HG03280 (cell line): ENCODE data around the gene PGM1.

Source experiments
- ATAC-seq: cut with Tn5 transposase; IDR thresholded peaks from one replicate; pipeline ENCODE4 v1.9.1; 2021; ENCODE audit warnings: mild to moderate bottlenecking, moderate library complexity; ENCODE audit not compliant: unreplicated experiment

Gene PGM1

DNA sequence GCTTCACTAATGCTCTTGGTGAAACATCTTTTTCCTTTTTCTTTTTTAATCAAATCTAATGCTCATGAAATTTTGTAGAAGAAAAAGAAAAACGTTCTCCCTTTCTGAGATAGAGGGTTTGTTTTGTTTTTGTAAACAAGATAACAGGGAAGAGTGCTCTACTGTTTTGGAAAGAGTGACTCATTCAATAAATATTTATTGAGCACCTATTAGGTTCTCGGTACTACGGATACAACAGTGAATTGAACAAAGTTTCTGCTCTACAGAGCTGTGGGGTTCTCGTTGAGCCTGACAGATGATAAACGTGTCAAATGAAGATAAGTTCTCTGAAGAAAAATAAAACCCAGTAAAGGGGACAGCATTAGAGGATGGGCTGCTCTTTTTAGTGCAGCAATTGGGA, 7.0 kb downstream of the PGM1 start:
- ATAC-seq: no peak

DNA sequence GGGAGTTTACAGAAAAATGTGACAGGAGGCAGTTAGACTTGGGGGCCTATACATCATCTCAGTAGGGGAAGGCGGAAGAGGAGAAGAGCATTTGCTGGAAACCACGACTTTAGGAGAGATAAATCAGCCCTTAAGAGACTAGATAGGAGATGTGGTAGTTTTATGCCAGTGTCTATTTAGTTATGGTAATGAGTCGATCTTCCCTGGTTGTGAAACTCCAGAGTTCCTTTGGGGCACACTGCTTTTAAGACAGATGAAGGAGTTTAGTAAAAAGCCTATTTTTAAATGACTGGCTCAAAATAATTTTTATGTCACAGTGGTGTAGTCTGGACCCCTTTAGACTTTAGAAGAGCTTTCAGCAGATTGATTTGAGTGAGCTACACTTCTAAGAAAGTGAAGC, 7.8 kb downstream of the PGM1 start:
- ATAC-seq: no peak

DNA sequence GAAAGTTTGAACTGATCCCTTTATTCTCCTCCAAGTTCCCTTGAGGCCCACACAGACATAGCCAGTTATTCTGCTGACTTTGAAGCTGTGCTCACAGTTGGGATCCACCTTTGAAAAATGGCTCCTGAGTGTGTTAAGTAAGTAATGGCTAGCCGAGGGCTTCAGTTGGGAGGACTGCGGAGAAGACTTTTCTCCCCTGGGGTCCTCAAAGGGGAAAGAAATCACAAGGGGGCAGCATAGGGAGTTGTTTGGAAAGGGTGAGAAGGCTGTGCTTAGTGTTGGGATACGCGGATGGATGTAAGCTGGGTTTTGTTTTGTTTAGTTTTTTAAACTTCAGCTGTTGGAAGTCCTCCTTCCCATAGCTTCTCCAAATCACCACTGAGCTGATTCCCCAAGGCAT, 8.3 kb downstream of the PGM1 start:
- ATAC-seq: no peak

DNA sequence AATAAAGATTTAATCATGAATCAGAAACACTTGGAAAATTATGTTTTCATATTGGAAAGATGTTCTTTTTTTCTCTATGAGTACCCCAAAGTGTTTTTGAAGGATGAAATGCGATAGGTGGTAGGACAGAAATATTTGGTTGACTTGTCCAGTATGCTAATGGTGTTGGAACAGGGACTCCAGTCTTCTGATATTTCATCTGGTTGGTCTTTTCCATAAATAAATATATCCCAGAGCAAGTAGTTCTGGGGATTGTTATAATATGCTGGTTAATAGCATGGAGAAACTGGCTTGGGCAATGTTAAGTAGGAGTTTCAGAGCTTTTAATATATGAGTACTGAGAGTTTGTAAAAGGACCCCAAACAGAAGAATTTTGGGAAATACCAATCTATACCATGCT, 8.7 kb downstream of the PGM1 start:
- ATAC-seq: no peak

DNA sequence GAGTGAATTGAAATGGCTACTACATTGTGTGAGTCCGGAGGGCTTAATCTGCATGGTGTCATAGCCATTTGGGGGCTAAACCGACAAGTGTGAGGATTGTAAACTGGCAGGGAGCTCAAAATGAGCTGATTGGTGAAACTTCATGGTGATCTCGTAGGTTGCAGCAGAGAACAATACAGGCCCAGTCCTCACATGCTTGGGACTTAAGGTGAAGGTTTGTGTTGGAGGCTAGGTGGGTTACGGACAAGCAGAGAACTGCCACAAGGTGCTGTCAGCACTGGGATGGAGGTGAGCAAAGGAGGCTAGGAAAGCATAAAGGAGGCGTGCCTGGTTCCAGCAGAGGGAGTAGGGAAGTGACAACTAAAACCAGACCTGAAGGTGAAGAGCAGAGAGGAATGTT, 9.4 kb downstream of the PGM1 start:
- ATAC-seq: no peak

DNA sequence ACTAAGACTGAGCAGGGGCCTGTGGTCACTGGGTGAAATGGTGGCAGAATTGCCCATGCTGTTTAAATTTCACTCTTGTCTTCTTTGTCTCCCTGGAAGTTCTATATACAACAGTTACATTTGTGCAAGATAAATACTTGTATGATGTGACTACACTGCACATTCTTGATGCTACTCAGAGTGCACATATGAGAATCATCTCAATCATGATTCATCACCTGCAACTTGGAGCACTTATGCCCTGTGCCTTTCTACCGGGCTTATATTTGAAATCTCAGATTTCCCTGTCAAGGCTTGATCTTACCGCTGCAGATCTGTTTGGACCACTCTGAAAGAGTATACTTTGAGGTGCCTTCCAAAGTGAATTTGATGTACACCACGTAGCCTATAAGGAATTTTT, 10.6 kb downstream of the PGM1 start:
- no peak for ATAC-seq

DNA sequence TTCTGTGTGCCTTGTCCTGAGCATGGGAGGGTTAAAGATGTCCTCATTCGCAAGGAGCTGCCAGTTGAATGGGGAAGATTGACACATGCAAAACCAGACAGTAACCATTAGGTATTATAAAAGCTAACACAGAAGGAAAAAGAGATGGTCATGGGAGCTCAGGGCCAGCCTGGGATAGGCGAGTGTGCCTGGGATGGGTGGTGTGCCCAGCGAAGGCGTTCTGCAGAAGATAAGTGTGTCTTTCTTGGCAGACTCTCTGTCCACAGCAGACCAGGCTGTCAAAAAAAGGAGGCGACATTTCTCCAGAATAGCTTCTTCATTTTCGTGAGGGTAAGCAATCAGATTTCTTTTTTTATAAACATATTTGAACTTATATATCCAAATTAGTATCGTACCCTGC, 14.1 kb downstream of the PGM1 start:
- ATAC-seq: no peak

DNA sequence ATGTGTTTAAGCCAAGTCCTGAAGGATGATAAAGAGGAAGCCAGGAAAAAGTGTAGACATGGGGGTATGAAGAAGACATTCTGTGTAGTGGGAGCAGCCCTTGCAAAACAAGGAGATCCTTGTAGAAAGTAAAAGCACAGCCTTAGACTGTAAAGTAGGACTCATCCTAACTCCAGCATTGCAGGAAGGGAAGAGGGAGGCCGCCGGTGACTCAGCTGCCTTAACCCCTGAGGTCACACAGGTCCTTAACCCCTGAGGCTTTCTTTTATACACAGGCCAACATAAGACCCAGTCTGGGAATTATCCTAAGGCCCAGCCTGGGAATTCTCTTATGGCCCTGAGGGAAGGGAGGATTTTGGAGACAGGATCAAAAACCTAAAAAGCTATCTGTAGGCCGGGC, 18.0 kb downstream of the PGM1 start:
- ATAC-seq: no peak

DNA sequence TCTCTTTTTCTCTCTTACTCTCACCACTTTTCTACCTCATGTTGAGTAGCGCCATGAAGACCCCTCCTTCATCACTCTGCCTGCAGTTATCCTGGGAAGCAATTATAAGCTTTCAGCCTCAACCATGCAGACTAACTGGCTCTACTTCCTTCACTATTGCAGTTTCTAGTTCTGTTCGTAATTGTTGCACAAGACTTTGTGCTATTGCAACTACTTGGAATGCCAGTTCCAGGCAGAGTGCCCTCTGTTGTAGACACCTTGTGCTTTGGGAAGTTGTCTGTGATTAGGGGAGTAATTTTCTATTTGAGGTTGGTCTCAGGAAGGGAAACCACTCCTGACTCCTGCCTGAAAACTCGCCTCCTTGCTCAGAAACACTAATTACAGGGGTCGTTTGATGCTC, 19.4 kb downstream of the PGM1 start:
- ATAC-seq: no peak

DNA sequence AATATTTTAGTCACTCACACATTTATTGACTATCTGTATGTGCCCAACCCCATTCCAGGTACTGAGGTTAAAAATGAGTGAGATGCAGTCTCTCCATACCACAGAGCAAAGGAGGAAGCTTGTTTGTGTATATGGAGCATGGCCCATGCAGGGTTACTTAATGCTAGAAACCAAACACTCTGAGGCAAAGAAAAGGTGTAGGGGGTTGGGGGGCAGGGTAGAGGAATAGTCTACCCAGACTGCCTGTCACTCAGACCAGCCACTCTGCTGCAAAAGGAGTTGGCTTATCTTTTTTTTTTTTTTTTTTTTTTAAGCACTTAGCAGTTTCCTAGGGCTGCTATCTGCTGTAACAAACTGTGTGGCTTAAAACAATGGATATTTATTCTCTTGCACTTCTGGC, 19.8 kb downstream of the PGM1 start:
- no peak for ATAC-seq

DNA sequence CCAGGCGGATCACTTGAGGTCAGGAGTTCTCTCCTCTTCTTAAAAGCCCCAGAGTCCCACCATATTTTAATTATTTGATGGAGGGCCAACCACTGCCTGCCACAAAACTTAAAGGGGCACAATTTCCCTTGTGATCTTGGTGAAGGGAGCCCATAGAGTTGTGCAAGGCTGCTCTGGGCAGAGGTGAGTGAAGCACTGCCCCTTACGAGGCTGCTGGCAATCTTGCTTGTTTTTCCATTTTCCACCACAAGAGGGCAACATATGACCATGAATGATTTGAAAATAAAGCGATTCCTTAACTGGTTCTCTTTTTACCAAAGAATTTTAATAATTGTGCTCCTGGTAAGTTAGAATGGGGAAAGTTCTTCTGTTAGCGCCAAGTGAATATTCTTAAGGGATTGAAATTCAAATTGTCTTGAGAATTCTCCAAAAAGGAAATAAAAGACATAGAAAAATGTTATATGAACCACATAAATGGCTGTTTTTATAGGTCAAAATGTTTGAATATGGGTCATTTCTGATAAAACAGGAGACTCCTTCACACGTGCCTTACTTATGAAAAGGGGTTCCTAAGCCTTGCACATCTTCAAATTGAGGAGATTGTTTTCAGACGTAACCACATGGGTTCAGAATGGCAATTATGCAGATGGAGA, 22.7 kb downstream of the PGM1 start:
- ATAC-seq: no peak

DNA sequence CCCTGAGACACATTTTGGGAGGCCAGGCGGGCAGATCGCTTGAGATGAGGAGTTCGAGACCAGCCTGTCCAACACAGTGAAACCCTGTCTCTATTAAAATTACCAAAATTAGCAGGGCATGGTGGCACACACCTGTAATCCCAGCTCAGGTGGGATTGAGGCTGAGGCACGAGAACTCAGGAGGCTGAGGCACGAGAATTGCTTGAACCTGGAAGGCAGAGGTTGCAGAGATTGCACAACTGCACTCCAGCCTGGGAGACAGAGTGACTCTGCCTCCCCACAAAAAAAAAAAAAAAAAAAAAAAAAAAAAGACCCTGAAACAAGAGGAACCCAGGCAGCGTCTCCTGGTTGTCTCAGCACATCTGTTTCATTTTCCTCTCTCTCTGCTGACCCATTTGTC, 24.2 kb downstream of the PGM1 start:
- no peak for ATAC-seq

DNA sequence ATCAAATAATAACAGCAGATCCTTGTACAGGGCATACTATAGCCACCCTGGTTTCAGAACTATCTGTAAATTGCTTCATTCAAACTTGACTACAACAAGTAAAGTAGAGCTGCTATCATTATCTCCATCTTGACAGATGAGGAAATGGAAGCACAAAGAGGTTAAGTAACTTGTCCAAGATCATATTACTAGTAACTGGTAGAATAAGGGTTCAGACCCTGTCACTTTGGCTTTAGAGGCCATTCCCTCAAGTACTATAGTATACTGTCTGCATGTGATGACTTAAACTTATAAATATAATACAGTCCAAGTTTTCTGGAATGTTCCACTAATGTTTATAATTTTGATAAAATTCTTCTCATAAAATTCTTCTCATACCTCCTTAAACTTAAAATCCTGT, 24.8 kb downstream of the PGM1 start:
- no peak for ATAC-seq

DNA sequence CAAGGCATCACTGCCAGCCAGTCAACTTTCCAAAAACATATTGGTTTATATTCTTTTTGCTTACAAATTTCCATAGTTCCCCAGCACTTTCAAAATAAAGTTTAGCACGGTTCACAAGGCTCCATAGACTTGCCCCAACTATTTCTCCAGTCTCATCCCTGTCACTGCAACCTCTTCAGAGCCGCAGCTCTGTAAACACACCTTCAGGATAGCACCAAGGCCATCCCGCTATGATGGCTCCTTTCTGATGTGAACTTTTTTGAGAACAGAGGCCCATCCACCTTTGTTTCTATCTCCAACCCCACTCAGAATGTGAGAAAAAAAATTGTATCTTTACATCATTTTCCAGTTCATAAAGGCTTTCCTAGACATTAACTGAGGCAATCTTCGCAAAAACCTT, 26.3 kb downstream of the PGM1 start:
- ATAC-seq: no peak

DNA sequence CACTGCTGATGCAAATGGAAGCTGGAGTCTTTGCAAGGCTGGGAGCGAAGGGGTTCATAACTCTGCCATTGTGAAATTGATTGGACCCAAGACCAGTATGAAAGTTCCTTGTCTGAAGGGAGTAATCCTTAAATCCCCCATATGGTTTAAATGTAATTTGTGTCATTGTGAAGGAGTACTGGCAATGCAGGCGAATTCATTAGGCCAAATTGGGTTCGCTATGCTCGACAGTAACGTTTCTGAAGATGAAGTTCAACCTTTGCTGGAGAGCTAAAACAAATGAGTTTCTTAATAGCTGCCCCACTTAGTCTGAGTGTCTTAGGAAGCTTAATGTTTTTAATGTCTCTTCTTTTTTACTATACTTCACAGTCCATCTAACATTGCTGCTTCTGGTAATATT, 27.5 kb downstream of the PGM1 start:
- no peak for ATAC-seq

DNA sequence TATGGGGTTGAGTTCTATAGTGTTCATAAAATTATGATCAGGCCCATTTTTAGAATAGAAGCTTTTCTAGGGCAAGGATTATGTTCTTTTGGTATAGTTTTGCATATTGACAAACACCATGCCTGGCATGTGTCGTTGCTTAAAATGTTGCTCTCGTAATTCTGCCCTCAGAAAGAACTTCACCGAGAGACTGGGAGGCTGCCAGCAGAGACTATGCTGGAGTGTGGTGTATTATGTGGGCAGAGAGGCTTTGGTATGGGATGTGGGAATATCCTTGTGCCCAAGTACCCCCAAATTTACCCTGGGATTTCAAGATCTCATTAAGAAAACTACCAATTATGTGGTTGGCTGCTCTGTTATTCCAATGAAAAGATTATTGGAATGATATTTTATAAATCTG, 27.9 kb downstream of the PGM1 start:
- no peak for ATAC-seq

DNA sequence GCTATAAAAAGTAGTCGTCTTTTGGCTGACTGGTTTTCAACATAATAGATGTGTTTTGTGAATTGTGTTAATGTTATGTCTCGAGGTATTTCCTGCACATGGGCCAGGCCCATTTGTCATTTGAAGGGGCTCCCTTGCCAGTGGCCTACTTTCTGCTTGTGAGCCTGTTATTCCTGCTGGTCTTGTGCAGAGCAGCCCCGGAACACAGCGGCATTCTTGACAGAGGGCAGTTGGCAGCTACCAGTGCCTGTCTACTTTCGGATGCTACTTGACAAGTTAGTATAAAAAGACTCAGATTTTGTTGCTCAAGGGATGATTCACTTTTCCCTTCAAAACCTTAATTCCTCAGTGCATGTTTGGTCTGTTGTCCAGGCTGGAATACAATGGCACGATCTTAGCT, 28.5 kb downstream of the PGM1 start:
- no peak for ATAC-seq

DNA sequence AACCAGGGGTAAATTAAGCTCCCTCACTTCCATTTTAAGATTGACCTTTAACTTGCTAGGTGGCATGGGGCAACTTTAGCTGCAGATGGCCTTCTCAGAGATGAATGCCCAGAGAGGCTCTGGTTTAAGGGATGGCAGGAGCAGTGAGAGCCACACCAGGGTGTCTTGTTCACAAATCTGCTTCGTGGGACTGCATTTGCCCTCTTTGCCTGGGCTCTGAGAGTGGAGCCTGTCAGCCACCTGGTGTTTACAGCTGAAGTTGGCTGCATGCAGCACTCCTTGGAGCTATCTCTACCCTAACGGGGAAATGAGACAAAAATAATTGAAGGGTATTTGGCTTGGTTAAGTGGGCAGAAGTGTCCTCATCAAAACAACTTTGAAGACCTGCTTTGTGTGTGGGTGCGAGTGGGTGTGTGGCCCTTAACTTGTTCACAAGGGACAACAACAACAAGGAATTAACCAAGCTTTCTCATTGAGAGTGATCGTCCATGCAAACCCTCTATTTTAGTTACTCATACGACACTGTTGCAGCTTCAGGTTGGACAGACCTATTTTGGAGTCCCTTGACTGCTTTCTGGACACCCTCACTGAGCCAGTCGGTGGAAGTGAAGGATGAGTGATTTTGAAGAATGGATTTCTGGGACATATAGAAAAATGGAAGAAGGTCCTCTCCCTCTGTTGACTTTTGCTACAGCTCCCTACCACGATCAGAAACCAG, 29.8 kb downstream of the PGM1 start:
- ATAC-seq: no peak

DNA sequence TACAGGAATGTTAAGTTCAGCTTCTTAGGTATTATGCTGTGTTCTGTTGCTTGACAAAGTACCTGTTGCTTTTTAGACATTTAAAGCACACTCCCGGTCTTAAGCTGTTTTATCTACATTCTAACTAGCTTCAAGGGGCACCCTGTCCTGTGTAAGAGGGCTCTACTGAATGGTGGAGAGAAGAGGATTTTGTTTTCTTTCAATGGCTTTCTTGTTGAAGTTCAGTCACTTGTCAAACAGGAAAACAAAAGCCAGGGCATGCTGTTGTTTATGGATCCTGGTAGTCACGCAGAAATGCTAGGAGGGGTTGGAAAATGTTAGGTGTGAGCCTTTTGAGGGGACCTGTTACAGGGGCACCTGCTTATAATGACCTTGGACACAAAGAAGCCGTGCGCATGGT, 30.7 kb downstream of the PGM1 start:
- no peak for ATAC-seq

DNA sequence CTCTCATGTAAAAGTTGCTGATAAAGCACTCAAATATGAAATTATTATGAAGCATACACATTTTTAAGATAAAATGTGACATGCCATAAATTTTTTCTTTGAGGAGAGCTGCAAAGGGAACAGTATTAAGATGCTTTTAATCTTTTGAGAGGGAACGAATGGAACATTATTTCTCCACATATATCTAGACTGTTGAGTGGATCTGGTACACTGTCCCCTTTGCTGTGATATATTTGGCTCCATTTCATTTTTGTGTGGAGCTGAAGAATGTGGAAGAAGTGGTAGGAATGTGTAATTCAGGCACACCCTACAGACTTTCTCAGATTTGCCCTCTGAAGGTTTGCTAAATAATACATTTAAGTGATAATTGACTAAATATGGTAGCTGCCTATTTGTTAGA, 31.7 kb downstream of the PGM1 start:
- ATAC-seq: no peak

DNA sequence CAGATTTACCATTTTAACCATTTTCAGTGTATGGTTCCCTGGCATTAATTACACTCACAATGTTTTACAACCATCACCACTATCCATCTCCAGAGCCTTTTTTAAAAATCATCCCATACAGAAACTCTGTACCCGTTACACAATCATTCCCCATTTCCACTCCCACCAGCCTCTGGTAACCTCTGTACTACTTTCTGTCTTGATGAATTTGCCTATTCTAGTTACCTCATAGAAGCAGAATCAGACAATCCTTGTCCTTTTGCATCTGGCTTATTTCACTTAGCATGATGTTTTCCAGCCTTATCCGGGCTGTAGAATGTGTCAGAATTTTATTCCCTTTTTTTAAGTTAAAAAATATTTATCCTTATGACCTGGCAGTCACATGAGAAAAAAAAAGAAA, 33.0 kb downstream of the PGM1 start:
- no peak for ATAC-seq

DNA sequence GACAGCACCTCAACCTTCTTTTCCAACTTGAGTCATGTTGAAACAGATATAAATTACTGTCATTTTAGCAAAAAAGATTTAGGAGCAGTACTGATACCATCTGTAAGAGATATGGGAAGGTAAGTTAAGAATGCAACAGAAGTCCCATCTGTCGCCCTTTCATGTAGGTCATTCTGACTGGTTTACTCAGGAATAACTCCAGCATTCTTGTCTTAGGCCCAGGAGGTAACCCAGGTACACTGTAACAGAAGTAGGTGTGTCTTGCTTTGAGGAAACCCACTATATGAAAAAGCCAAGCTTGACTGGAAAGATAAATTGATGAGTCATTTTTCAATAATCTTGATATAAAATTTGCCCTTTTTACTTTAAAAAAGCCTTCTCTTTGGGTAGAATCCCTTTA, 35.4 kb downstream of the PGM1 start:
- ATAC-seq: no peak

DNA sequence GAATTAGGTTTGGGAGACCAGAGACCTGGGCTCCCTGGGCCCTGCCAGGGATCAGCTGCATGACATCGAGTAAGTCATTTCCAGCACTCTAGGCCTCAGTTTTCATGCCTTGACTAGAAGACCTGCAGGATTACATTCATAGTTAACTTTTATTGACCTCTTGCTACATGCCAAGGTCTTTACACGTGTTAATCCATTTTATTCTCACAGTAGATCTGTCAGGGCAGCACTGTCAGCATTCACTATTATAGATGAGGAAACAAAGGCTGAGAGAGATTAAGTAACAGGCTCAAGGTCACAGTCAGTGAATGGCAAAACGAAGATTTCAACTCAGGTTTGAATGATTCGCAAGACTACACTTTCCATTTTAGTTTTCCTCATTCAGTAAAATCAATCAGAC, 37.0 kb downstream of the PGM1 start:
- no peak for ATAC-seq
